IMR-90 (cell line): ENCODE measurements around the gene ENDOD1. TPM values are rescaled to one million over a fixed set of nuclear protein-coding genes. Genes with fewer than 3 reads are reported as not detected.

Source experiments
- ATAC-seq: fragments of 200-7000 bp; cut with Tn5 transposase; 2 replicates; pipeline ENCODE4 v1.9.1; 2020; ENCODE audit warnings: low read depth, mild to moderate bottlenecking, moderate library complexity
- BruUV-seq: library from RNA; stranded (reverse); fragments of 400-500 nt; replicated peaks from 2 replicates; lab custom pipeline; 2021; lab: Mats Ljungman, UMichigan
- CTCF ChIA-PET: fragments of 300-600 bp; formaldehyde crosslinking; extraction: SDS; loops from one replicate; lab custom pipeline; 2021; ENCODE audit warnings: antibody characterized with exemption; lab: Yijun Ruan, JAX
- POLR2A ChIA-PET: fragments of 300-600 bp; sonication (Branson Sonifier 250); formaldehyde crosslinking; loops from one replicate; lab custom pipeline; 2022; ENCODE audit warnings: antibody characterized with exemption; ENCODE audit not compliant: unreplicated experiment; lab: Charles Lee
- DNase-seq: peaks from one replicate; pipeline ENCODE4 v3.0.0; 2013
- H2AFZ ChIP-seq: replicated peaks from 2 replicates; pipeline ENCODE3; 2013; ENCODE audit warnings: low read length, mild to moderate bottlenecking; ENCODE audit not compliant: poor library complexity
- H2AK5ac ChIP-seq: 2 replicates; pipeline ENCODE4 v1.6.1; 2013; ENCODE audit warnings: low read depth, low read length, inconsistent platforms
- H2AK9ac ChIP-seq: replicated peaks from 2 replicates; pipeline ENCODE3; 2013; ENCODE audit warnings: mild to moderate bottlenecking, low read depth, low read length, moderate library complexity; ENCODE audit not compliant: poor library complexity
- H2BK120ac ChIP-seq: 2 replicates; pipeline ENCODE4 v1.6.1; 2013; ENCODE audit warnings: low read depth, low read length, inconsistent platforms
- H2BK15ac ChIP-seq: 3 replicates; pipeline ENCODE4 v1.6.1; 2013; ENCODE audit warnings: low read depth, low read length, inconsistent platforms
- H2BK20ac ChIP-seq: 2 replicates; pipeline ENCODE4 v1.6.1; 2013; ENCODE audit warnings: low read depth, mild to moderate bottlenecking, inconsistent platforms, low read length, moderate library complexity
- H2BK5ac ChIP-seq: 2 replicates; pipeline ENCODE4 v1.6.1; 2013; ENCODE audit warnings: mild to moderate bottlenecking, low read depth, low read length, inconsistent platforms; ENCODE audit not compliant: poor library complexity, severe bottlenecking
- H3K14ac ChIP-seq: replicated peaks from 2 replicates; pipeline ENCODE4 v1.6.1; 2013; ENCODE audit warnings: low read depth, low read length, inconsistent platforms
- H3K18ac ChIP-seq: 2 replicates; pipeline ENCODE4 v1.6.1; 2013; ENCODE audit warnings: low read depth, low read length, control low read depth
- H3K23ac ChIP-seq: 2 replicates; pipeline ENCODE4 v1.6.1; 2013; ENCODE audit warnings: low read depth, low read length, inconsistent platforms
- H3K27ac ChIP-seq: 2 replicates; pipeline ENCODE4 v1.5.1; 2013; ENCODE audit warnings: mild to moderate bottlenecking, control low read depth, low read length; ENCODE audit not compliant: insufficient read depth
- H3K27me3 ChIP-seq: 2 replicates; pipeline ENCODE4 v1.6.1; 2013; ENCODE audit warnings: low read length; ENCODE audit not compliant: control insufficient read depth, insufficient read depth
- H3K36me3 ChIP-seq: 2 replicates; pipeline ENCODE4 v1.6.1; 2013; ENCODE audit warnings: low read length, mixed read lengths; ENCODE audit not compliant: control insufficient read depth, insufficient read depth
- H3K4ac ChIP-seq: 2 replicates; pipeline ENCODE4 v1.6.1; 2013; ENCODE audit warnings: low read depth, low read length, inconsistent platforms
- H3K4me1 ChIP-seq: 2 replicates; pipeline ENCODE4 v1.6.1; 2013; ENCODE audit warnings: low read length, mixed read lengths; ENCODE audit not compliant: control insufficient read depth, insufficient read depth
- H3K4me2 ChIP-seq: 2 replicates; pipeline ENCODE4 v1.6.1; 2013; ENCODE audit warnings: low read depth, mild to moderate bottlenecking, control low read depth, low read length, moderate library complexity
- H3K4me3 ChIP-seq: 2 replicates; pipeline ENCODE4 v1.5.1; 2013; ENCODE audit warnings: low read depth, mild to moderate bottlenecking, control low read depth, low read length, moderate library complexity; ENCODE audit not compliant: insufficient read depth
- H3K56ac ChIP-seq: 2 replicates; pipeline ENCODE4 v1.6.1; 2013; ENCODE audit warnings: low read length, inconsistent platforms; ENCODE audit not compliant: insufficient read depth; ENCODE audit errors: extremely low read depth
- H3K79me1 ChIP-seq, 2 experiments: 2 replicates each; pipeline ENCODE4 v1.6.1; 2013; ENCODE audit warnings: low read length in 2 of 2, inconsistent platforms in 1 of 2, low read depth in 1 of 2
- H3K9ac ChIP-seq: 2 replicates; pipeline ENCODE4 v1.6.1; 2013; ENCODE audit warnings: low read depth, low read length, control low read depth
- H3K9me1 ChIP-seq: 2 replicates; pipeline ENCODE4 v1.6.1; 2013; ENCODE audit warnings: low read length, inconsistent platforms; ENCODE audit not compliant: insufficient read depth
- H3K9me3 ChIP-seq: 2 replicates; pipeline ENCODE4 v1.6.1; 2013; ENCODE audit warnings: low read length; ENCODE audit not compliant: control insufficient read depth, insufficient read depth
- H4K20me1 ChIP-seq: 2 replicates; pipeline ENCODE4 v1.6.1; 2013; ENCODE audit warnings: low read length, inconsistent platforms; ENCODE audit not compliant: insufficient read depth
- H4K5ac ChIP-seq: 2 replicates; pipeline ENCODE4 v1.6.1; 2013; ENCODE audit warnings: mild to moderate bottlenecking, low read depth, low read length, control low read depth
- H4K8ac ChIP-seq, 2 experiments: 2 replicates each; pipeline ENCODE4 v1.6.1; 2013; ENCODE audit warnings: low read depth in 2 of 2, low read length in 2 of 2, control low read depth in 1 of 2, inconsistent platforms in 1 of 2
- H4K91ac ChIP-seq: 2 replicates; pipeline ENCODE4 v1.6.1; 2013; ENCODE audit warnings: low read depth, low read length, inconsistent platforms; ENCODE audit not compliant: insufficient read depth
- BHLHE40 ChIP-seq: fragments of 150-350 bp; IDR thresholded peaks from 2 replicates; pipeline ENCODE4 v1.6.1; 2016; ENCODE audit warnings: mild to moderate bottlenecking, low read depth, low read length
- CEBPB ChIP-seq: IDR thresholded peaks from 2 replicates; pipeline ENCODE4 v1.6.1; 2012; ENCODE audit warnings: low read depth, low read length, improper control_type of control experiment
- CHD1 ChIP-seq: IDR thresholded peaks from 2 replicates; pipeline ENCODE4 v1.6.1; 2012; ENCODE audit warnings: low read depth, low read length, improper control_type of control experiment
- CTCF ChIP-seq: conservative IDR thresholded peaks from 2 replicates; pipeline ENCODE4 v1.5.1; 2012; ENCODE audit warnings: mild to moderate bottlenecking, low read depth, low read length, improper control_type of control experiment
- MXI1 ChIP-seq: IDR thresholded peaks from 2 replicates; pipeline ENCODE4 v1.6.1; 2012; ENCODE audit warnings: low read depth, mild to moderate bottlenecking, low read length, moderate library complexity, borderline replicate concordance
- POLR2A ChIP-seq: IDR thresholded peaks from 2 replicates; pipeline ENCODE4 v1.6.1; 2012; ENCODE audit warnings: mild to moderate bottlenecking, low read depth, low read length
- RAD21 ChIP-seq: IDR thresholded peaks from 2 replicates; pipeline ENCODE4 v1.6.1; 2012; ENCODE audit warnings: low read length, improper control_type of control experiment
- RCOR1 ChIP-seq: IDR thresholded peaks from 2 replicates; pipeline ENCODE4 v1.6.1; 2012; ENCODE audit warnings: mild to moderate bottlenecking, low read length, improper control_type of control experiment; ENCODE audit not compliant: insufficient replicate concordance
- RFX5 ChIP-seq: IDR thresholded peaks from 2 replicates; pipeline ENCODE4 v1.8.0; 2012; ENCODE audit warnings: low read depth, mild to moderate bottlenecking, low read length, moderate library complexity
- SMC3 ChIP-seq: fragments of 150-350 bp; IDR thresholded peaks from 2 replicates; pipeline ENCODE4 v1.6.1; 2016; ENCODE audit warnings: low read depth, mild to moderate bottlenecking, antibody characterized with exemption, low read length, moderate library complexity
- USF2 ChIP-seq: fragments of 150-350 bp; IDR thresholded peaks from 2 replicates; pipeline ENCODE4 v1.6.1; 2017; ENCODE audit warnings: mild to moderate bottlenecking, antibody characterized with exemption, low read length, low read depth
- WGBS, 2 experiments: methylation state at CpG; one replicate each; pipeline versions ENCODE4 v1.1.5 to v1.1.7; 2013; ENCODE audit warnings: missing lambda C conversion rate in 2 of 2; ENCODE audit not compliant: insufficient read length in 1 of 2; ENCODE audit errors: extremely low coverage in 2 of 2; 5-methylcytosine and 5-hydroxymethylcytosine counted together
- dilution Hi-C: fragments of 300-500 bp; cut with HindIII; formaldehyde crosslinking; loops from one replicate; pipeline ENCODE4 v1.14.3; 2018; ENCODE audit warnings: low sequenced_read_pairs; ENCODE audit not compliant: unreplicated experiment
- in situ Hi-C: fragments of 300-500 bp; cut with MboI; formaldehyde crosslinking; loops from 3 replicates; pipeline ENCODE4 v1.14.3; 2019; ENCODE audit warnings: low sequenced_read_pairs, inconsistent platforms, mixed read lengths
- intact Hi-C: fragments of 100-400 bp; cut with micrococcal nuclease; formaldehyde crosslinking; loops from 2 replicates; pipeline ENCODE4 v1.10.0; 2022
- polyA plus RNA-seq, 3 experiments: library from polyadenylated mRNA; depleted of rRNA; stranded (reverse); fragments of >200 nt; gene quantifications; 2 replicates each; pipeline ENCODE4 v1.2.3, GENCODE V29; 2012; ENCODE audit warnings: low replicate concordance in 1 of 3
- total RNA-seq: library from RNA; depleted of rRNA; stranded (reverse); fragments of >200 nt; gene quantifications from 2 replicates; pipeline ENCODE4 v1.2.3, GENCODE V29; 2012

ENDOD1 gene
- total and polyA plus RNA-seq, 2 of the 4 experiments (the other 2 are of a cell fraction), result 7.0 to 17.6 TPM

- H3K14ac ChIP-seq, result no peak overlapping the region
- no peak overlapping the region for H2AK5ac ChIP-seq
- ChIA-PET POLR2A (no interaction called here), CTCF (no interaction called here)
- no peak overlapping the region for H3K18ac ChIP-seq
- no peak overlapping the region for H2AK9ac ChIP-seq
- dilution Hi-C loops (no loop called here), intact Hi-C loops (no loop called here), in situ Hi-C loops (no loop called here)
- DNase-seq (no peak), ATAC-seq (no peak)
- no peak overlapping the region for H3K23ac ChIP-seq
- H3K79me1 ChIP-seq, result no peaks in the 10 kb centered on the region
- H4K91ac ChIP-seq, result no peak overlapping the region
- H3K4ac ChIP-seq, result no peak overlapping the region
- TF ChIP-seq CEBPB, result no peak
- no peak for TF ChIP-seq CTCF
- TF ChIP-seq RAD21, result no peak
- no peak for TF ChIP-seq RCOR1
- TF ChIP-seq USF2, result no peak
- TF ChIP-seq RFX5, result no peak
- TF ChIP-seq CHD1, result no peak
- no peak for TF ChIP-seq POLR2A
- no peak for TF ChIP-seq BHLHE40
- no peak for TF ChIP-seq SMC3
- TF ChIP-seq MXI1, result no peak
- H2BK5ac ChIP-seq, result no peak overlapping the region
- H3K9me3 ChIP-seq, result no peaks in the 10 kb centered on the region
- H3K4me3 ChIP-seq, result no peak overlapping the region
- H4K20me1 ChIP-seq, result no peaks in the 10 kb centered on the region
- no peak overlapping the region for H2BK15ac ChIP-seq
- H2AFZ ChIP-seq, result no peak overlapping the region
- no peak overlapping the region for H2BK120ac ChIP-seq
- H3K9ac ChIP-seq, result no peak overlapping the region
- no peaks in the 10 kb centered on the region for H3K36me3 ChIP-seq
- peaks cover 26% of the 10 kb centered on the region for H3K27me3 ChIP-seq
- no CpG with 5 or more reads among the region's 4 CpGs for WGBS, 2 experiments
- H4K5ac ChIP-seq, result no peak overlapping the region
- no peak overlapping the region for H3K4me2 ChIP-seq
- H3K27ac ChIP-seq, result no peak overlapping the region
- H4K8ac ChIP-seq, result no peak overlapping the region
- no peaks in the 10 kb centered on the region for H3K4me1 ChIP-seq
- H3K56ac ChIP-seq, result no peak overlapping the region
- no peaks in the 10 kb centered on the region for H3K9me1 ChIP-seq
- H2BK20ac ChIP-seq, result no peak overlapping the region
- no TSS peak for BruUV-seq
Measured at GRCh38 chr11:95044010-95044409, 45.6 kb upstream of the ENDOD1 start.
